GM19324 (cell line): Measurements from ENCODE around the gene IKBKE.
A peak's percentile ranks its signal among the peaks of the same experiment; 100 is the strongest.

Source experiments
- ATAC-seq: cut with Tn5 transposase; IDR thresholded peaks from one replicate; pipeline ENCODE4 v1.9.1; 2021; ENCODE audit warnings: mild to moderate bottlenecking, moderate library complexity; ENCODE audit not compliant: unreplicated experiment, low FRiP score

The IKBKE gene

DNA sequence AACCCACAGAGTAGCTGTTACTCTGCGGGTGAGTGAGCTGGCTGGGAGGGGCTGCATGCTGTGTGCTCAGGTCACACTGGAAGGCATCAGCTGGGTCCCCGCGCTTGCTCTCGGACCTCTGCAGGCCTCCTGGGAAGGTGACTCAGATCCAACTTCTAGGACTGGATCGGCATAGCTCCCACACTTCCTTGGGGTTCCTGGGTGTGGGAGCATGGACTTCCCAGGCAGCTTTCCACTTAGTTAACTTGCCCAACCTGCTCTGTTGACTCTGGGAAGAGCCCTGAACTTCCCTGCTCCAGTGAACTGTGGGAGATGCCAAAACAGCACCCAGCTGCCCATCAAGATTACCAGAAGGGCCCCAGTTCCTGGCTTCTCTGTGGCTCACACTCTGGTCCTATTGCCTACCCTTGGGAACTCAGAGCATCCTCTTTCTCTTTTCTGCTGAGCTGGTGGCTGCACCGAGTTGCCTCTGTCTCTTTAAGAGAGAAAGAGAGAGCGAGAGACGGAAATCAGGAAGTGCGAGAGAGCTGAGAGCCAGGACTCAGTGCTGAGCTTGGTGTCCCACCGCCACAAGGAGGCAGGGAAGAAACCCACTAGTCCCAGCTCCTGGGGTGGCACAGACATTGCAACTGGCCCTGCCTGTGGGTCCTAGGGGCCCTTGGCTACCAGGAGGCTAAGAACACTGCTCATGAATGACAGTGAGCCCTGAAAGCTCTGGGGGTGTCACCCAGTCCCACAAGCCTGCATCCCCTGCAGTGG lies at the start of gene IKBKE:
TSS of gene IKBKE (plus strand) at position 544 of the 759 bp plus-strand sequence. CDS start 2,752 bp downstream, outside the sequence.
- peak; percentile 64 for ATAC-seq

DNA sequence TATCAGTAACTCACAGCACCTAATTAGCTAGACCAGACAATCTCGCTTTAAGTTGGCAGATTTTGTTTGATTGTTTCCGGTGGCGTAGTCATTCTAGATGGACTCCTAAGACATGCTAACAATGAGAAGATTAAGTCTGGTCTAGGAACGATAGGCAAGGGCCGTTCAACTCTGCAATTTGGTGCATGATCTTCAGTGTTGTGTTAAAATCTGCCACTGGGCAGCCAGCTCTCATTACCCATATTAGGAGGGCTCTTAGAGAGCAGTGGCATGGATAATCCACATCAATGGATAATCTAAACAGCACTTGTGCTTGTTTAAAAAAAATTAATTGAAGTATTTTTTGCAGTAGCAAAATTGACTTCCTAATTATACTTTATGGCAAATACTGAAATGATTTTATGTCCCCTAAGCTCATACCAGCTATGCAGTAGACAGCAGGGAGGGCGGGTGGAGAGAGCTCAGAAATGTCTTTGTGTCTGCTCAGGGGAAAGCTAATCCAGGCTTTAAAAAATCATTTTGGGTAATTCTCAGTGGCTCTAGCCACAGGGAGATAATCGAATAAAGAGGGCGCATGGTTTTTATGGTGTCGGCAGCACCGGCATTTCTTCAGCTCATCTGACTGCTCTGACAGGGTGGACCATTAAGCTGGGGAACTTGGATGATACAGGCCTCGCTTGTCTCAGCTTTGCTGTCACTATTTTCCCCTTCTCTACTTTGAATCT lies 48.5 kb upstream of the IKBKE start:
- no peak for ATAC-seq

DNA sequence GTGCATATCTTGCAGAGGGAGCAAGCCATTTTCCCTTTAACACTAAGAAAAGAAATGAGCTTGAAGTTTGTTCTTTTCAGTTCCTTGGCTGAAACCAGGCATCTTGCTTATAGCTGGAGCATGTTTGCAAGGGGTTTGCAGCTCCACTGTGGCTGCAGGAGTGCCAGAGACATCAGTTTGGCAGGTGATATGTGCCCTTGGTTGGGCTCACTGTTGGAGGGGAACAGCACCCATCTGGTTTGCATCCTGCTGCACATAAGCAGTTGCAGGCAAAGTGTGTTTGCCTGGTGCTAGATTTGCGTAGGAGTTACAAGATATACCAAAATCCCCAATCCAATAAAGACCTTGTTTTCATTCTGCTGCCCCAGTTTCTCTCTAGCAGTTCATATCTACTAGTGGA lies 47.8 kb upstream of the IKBKE start:
- ATAC-seq, result no peak

DNA sequence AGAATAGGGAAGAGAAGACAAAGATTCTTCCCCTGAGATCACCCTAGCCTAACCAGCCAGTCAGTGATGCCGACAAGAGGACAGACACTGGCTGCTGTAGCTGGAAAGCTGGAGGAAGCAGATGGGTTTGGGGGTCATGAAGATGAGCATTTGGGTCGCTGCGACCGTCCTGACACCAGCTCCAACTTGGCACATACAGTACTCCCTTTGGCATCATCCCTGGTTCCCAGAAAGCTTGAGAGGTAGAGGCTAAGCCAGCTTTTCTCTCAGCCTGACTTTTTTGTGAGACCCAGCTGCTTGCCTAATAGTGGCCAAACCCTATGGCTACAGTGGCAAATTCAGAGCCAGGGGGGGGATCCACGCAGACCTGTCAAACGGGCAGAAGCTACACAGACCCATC lies 43.0 kb upstream of the IKBKE start:
- ATAC-seq, result no peak

- ATAC-seq, result no peak
These were observed 40.9 kb upstream of the IKBKE start for GRCh38 chr1:206429421-206429820.

GRCh38 chr1:206430031-206430983 lies 40.0 kb upstream of the IKBKE start:
- ATAC-seq, result peak; percentile 80

DNA sequence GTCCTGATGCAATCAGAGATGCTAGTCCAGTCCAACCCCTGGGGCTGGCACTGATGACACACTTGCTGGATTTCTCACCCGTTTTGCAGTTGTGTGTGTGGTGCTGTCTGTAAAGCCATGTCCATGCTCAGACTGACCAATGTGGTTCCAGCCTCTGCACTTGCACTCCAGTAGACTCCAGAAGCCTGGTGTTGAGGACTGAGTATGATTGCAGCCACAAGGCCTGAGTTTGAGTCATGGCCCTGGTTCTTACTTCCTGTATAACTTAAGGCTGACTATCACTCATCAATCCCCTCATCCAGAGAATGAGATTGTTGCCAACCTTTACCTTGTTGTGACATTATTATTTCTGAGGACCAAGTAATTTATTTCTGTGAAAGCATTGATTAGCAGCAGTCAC lies 34.8 kb upstream of the IKBKE start:
- ATAC-seq, result no peak

DNA sequence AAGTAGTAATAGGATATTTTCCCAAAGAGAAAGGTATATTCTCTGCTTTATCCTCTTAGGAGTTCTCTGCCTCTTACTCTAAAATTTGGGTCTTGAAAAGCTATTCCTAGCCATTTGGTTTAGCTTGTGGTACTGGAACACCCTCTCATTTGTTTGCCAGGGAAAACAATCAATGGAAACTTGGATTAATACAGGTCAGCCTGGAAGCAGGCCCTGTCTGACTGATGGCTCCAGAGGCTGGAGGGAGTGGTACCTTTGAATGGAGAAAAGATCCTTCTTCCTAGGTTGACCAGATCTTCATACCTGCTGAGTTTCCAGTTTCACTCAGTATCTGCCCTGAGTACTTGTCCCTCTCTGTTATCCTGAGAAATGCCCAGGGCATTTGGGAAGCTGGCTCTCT lies 31.7 kb upstream of the IKBKE start:
- ATAC-seq, result no peak

DNA sequence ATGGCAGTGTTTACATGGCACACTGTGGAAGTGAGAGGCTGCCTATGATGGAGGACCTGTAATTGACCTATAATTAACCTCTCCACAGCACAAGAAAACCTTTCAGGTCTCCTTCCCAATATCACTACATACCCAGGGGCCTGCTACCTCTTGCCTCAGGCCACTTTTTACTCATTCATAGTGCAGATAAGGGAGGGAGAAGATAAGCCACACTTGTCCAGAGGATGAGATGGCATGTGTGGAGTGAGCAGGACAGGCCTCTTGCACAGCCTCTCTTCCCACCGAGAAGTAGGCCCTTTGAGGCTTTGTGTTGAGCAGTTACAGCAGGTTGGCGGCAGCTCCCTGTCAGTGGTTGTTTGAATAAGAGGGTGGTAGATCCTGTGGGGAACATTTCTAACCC lies 31.1 kb upstream of the IKBKE start:
- ATAC-seq, result no peak

DNA sequence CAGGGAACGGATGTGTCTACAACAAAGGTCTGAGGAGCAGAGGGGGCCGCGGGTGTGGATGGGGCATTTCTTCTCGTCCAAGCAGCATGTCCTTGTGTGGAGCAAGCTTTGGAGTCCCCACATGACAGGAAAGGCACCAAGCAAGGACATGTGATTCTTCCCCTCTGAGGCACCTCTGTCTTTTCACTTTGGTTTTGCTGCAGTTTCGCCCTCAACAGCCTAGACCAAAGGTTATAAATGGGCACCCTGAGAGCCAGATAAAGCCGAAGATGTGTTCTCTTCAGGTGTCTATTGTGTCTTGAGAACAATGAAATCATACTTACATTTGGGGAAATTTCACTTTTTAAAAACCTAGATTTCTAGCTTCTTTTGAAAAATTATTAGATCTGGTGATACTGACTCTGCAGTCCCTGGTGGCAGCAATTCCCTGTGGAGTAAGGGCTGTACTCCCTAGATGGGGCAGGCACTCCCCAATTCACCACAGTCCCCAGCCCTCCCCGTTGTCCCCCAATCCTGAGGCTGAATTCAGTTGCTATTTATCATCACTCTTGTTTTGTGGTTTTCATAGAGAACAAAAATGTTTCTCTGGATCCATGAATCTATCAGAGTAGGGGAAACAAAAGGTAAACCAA lies 28.8 kb upstream of the IKBKE start:
- ATAC-seq, result no peak

DNA sequence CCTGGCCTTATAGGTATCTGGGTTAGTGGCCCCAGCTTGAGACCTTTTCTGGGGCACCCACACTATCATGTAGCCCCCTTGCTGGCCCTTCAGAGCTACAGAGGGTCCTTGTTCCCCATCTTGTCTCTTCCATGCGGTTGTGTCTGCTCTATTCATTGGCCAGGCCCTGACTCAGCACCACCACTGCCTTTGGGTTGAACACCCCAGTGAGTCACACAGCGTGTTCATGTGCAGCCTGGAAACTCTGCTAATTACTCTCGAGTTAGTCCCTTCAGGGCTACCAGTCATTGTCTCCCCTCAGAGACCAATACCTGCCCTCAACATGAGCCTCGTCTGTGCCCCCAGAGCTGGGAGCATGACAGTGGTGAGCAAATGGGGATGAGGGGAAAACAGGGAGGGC lies 28.2 kb upstream of the IKBKE start:
- no peak for ATAC-seq

DNA sequence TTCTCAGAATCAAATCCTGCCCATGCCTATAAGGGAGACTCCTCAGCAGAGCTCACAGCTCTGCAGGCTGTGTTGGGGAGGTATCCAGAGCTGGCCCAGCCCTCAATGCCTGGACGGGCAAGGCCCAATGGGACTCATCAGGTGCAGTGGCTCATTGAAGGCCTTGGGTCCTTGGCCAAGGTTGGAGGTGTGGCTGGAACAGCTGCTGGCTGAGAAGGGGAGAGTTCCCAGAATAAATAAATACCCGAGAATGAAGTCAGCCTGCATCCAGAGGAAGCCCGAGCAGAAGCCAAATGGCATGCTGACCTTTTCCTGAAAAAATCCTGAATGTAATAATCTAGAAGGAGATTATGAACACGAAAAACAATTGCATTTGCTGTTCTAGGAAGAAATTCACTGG lies 25.2 kb upstream of the IKBKE start:
- ATAC-seq, result no peak

GRCh38 chr1:206445911-206446356 lies 24.3 kb upstream of the IKBKE start:
- no peak for ATAC-seq

GRCh38 chr1:206446688-206447421 lies 23.4 kb upstream of the IKBKE start:
- ATAC-seq, result no peak

GRCh38 chr1:206447422-206447765 lies 22.9 kb upstream of the IKBKE start:
- no peak for ATAC-seq

- no peak for ATAC-seq
These were observed 22.5 kb upstream of the IKBKE start for GRCh38 chr1:206447792-206448191.

DNA sequence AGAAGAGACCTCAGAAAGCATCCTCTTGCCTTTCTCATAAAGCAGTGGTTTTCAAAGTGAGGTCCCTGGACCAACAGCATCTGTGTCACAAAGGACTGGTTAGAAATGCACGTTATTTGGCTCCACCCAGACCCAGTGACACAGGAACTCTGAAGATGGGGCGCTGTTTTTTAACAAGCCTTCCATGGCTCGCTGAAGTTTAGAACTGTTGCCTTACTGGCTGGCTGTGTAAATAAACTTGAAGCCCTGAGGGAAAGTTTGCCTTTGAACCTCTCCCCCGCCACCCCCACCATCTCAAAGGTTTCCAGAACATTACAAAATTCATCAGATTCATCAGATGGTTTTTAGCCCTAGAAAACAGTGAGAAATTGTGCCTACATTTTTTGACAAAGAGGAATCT lies 21.8 kb upstream of the IKBKE start:
- ATAC-seq, result no peak

GRCh38 chr1:206449565-206449964 lies 20.7 kb upstream of the IKBKE start:
- no peak for ATAC-seq

DNA sequence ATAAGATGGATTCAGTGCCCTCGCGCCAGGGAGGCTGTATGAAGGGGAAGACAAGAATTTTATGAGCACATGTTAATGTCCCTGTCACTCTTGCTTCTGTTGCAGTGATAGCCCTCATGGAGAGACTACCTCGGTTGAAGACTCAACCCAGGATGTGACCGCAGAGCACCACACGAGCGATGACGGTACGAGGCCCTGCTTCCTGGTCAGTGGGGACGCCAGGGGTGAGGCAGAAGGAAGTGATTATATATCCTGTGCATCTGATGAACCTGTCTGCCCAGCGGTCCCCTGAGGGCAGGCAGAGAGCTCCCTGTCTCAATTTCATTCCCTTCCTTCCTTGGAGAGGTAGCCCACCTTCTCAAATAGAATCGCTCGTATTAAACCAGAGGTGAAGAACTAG lies 20.0 kb upstream of the IKBKE start:
- no peak for ATAC-seq

DNA sequence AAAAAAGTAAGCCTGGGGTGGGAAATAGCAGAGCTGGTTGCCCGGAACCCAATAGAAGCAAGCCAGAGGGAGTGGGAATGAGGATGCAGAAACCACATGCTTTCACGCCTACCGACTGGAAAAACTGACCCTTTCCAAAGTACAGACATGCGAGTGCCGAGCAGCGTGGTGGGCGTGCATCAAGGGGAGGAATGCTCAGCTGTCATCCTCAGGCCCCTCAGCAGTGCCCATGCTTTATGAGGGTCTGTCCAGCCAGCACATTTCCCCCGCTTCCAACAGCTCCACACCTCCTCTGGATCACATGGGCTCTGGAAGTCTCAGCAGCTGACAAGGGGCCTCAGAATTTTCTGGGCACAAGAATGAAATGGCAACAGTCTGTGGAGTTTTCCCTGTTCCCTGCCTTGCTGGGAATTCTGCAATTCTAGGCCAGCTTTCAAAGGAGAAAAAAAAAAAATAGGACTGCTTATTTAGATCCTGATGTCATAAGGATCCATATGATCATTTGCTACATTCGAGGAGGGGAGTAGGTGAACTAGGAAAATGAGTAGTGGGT lies 19.1 kb upstream of the IKBKE start:
- ATAC-seq, result no peak
